Activated CD8-positive, alpha-beta memory T cell treated with anti-CD3 and anti-CD28 coated beads for 24 hours (primary cell): ENCODE results near the gene NUMB.
"Not testable (repeated sequence)": the region's sequence is repeated elsewhere in the genome, so short reads cannot be mapped to it uniquely, and the experiment has no call there.

ENCODE experiments used
- DNase-seq: peaks from one replicate; pipeline ENCODE4 v3.0.0-alpha.2; 2020

The NUMB gene

GRCh38 chr14:73406248-73406647, 52.1 kb downstream of the NUMB start:
- not testable (repeated sequence) for DNase-seq

- DNase-seq: no peak
Observed at GRCh38 chr14:73403181-73403752, 55.1 kb downstream of the NUMB start.

- no peak for DNase-seq
Observed at GRCh38 chr14:73402579-73402978, 55.8 kb downstream of the NUMB start.

- no peak for DNase-seq
Observed at GRCh38 chr14:73397810-73398209, 60.5 kb downstream of the NUMB start.

GRCh38 chr14:73394317-73394716, 64.0 kb downstream of the NUMB start:
- no peak for DNase-seq

GRCh38 chr14:73393375-73393774, 65.0 kb downstream of the NUMB start:
- no peak for DNase-seq

GRCh38 chr14:73392329-73393257, 65.8 kb downstream of the NUMB start:
- no peak for DNase-seq

GRCh38 chr14:73387860-73388259, 70.5 kb downstream of the NUMB start:
- not testable (repeated sequence) for DNase-seq

- DNase-seq: no peak
Observed at GRCh38 chr14:73386342-73386741, 72.0 kb downstream of the NUMB start.

- DNase-seq: not testable (repeated sequence)
Observed at GRCh38 chr14:73385021-73385420, 73.3 kb downstream of the NUMB start.

GRCh38 chr14:73383356-73383755, 75.0 kb downstream of the NUMB start:
- DNase-seq: no peak

GRCh38 chr14:73381380-73382013, 76.8 kb downstream of the NUMB start:
- DNase-seq: no peak

GRCh38 chr14:73376585-73376984, 81.8 kb downstream of the NUMB start:
- no peak for DNase-seq

- no peak for DNase-seq
Observed at GRCh38 chr14:73375861-73376260, 82.5 kb downstream of the NUMB start.

GRCh38 chr14:73374218-73374617, 84.1 kb downstream of the NUMB start:
- DNase-seq: no peak

GRCh38 chr14:73372529-73372928, 85.8 kb downstream of the NUMB start:
- no peak for DNase-seq

GRCh38 chr14:73370561-73370960, 87.8 kb downstream of the NUMB start:
- DNase-seq: no peak

GRCh38 chr14:73369428-73369827, 88.9 kb downstream of the NUMB start:
- no peak for DNase-seq

- DNase-seq: no peak
Observed at GRCh38 chr14:73368616-73369015, 89.7 kb downstream of the NUMB start.

- DNase-seq: no peak
Observed at GRCh38 chr14:73365727-73366126, 92.6 kb downstream of the NUMB start.

- no peak for DNase-seq
Observed at GRCh38 chr14:73364559-73364958, 93.8 kb downstream of the NUMB start.

- DNase-seq: no peak
Observed at GRCh38 chr14:73359445-73359844, 98.9 kb downstream of the NUMB start.

GRCh38 chr14:73358187-73358586, 100.2 kb downstream of the NUMB start:
- DNase-seq: no peak

GRCh38 chr14:73349091-73349490, 109.3 kb downstream of the NUMB start:
- not testable (repeated sequence) for DNase-seq
